H1 (cell line): Measurements from ENCODE around the gene NKAIN1. TPM values are rescaled to one million over a fixed set of nuclear protein-coding genes. Genes with fewer than 3 reads are reported as not detected.

Experiments used
- CTCF ChIA-PET: fragments of 300-600 bp; sonication (Branson Sonifier 250); formaldehyde crosslinking; loops from one replicate; lab custom pipeline; 2021; ENCODE audit not compliant: partially characterized antibody; lab: Charles Lee
- POLR2A ChIA-PET: fragments of 300-600 bp; sonication (Branson Sonifier 250); formaldehyde crosslinking; loops from one replicate; lab custom pipeline; 2021; ENCODE audit warnings: inconsistent platforms; ENCODE audit not compliant: partially characterized antibody; lab: Charles Lee
- DNase-seq, 2 experiments: peaks; one replicate each; pipeline versions ENCODE4 v3.0.0 to v3.0.0-alpha.2; 2010 to 2022; ENCODE audit warnings: low spot score in 2 of 2, low read depth in 1 of 2, mixed read lengths in 1 of 2
- FAIRE-seq: peaks from 2 replicates; lab custom pipeline; 2011; peaks lifted over from hg19 to GRCh38; lab: Jason Lieb, UNC
- H2AFZ ChIP-seq: 2 replicates; pipeline ENCODE4 v1.8.1; 2012; ENCODE audit warnings: low read length, inconsistent platforms
- H2AK5ac ChIP-seq: 2 replicates; pipeline ENCODE4 v1.6.1; 2013; ENCODE audit warnings: low read depth, low read length
- H2BK120ac ChIP-seq: replicated peaks from 2 replicates; pipeline ENCODE3; 2013; ENCODE audit warnings: low read depth, low read length, inconsistent platforms
- H2BK12ac ChIP-seq: 2 replicates; pipeline ENCODE4 v1.6.1; 2013; ENCODE audit warnings: low read depth, low read length
- H2BK15ac ChIP-seq: 2 replicates; pipeline ENCODE4 v1.6.1; 2013; ENCODE audit warnings: low read length
- H2BK20ac ChIP-seq: 2 replicates; pipeline ENCODE4 v1.6.1; 2013; ENCODE audit warnings: low read length
- H2BK5ac ChIP-seq: 2 replicates; pipeline ENCODE4 v1.6.1; 2013; ENCODE audit warnings: low read depth, low read length
- H3K14ac ChIP-seq: 2 replicates; pipeline ENCODE4 v1.6.1; 2013; ENCODE audit warnings: inconsistent platforms; ENCODE audit not compliant: insufficient read length
- H3K18ac ChIP-seq: 2 replicates; pipeline ENCODE4 v1.6.1; 2013; ENCODE audit warnings: low read length; ENCODE audit errors: extremely low read depth
- H3K23ac ChIP-seq: 2 replicates; pipeline ENCODE4 v1.6.1; 2013; ENCODE audit warnings: inconsistent platforms; ENCODE audit not compliant: insufficient read length
- H3K23me2 ChIP-seq: 2 replicates; pipeline ENCODE4 v1.6.1; 2013; ENCODE audit warnings: low read depth, low read length
- H3K27ac ChIP-seq: 2 replicates; pipeline ENCODE4 v1.6.1; 2011; ENCODE audit warnings: low read depth, low read length, inconsistent platforms
- H3K27me3 ChIP-seq, 4 experiments: replicated peaks in 1 of 4; 1 replicate in 1 of 4; 2 replicates in 3 of 4; pipeline versions ENCODE4 v1.6.1 to v1.8.1; 2011 to 2013; ENCODE audit warnings: low read length in 3 of 4, mild to moderate bottlenecking in 3 of 4, inconsistent platforms in 2 of 4, mixed read lengths in 2 of 4, moderate library complexity in 1 of 4; ENCODE audit not compliant: control insufficient read depth in 3 of 4, insufficient read depth in 3 of 4; ENCODE audit errors: extremely low read depth in 1 of 4
- H3K36me3 ChIP-seq, 4 experiments: 2 replicates each; pipeline versions ENCODE4 v1.6.1 to v1.8.1; 2011 to 2013; ENCODE audit warnings: mild to moderate bottlenecking in 4 of 4, low read length in 3 of 4, moderate library complexity in 2 of 4, control low read depth in 1 of 4, inconsistent platforms in 1 of 4; ENCODE audit not compliant: insufficient read depth in 4 of 4, control insufficient read depth in 2 of 4
- H3K4ac ChIP-seq: replicated peaks from 2 replicates; pipeline ENCODE3; 2013; ENCODE audit warnings: low read length, low read depth, mixed read lengths, inconsistent platforms; ENCODE audit not compliant: insufficient read length
- H3K4me1 ChIP-seq, 4 experiments: replicated peaks in 1 of 4; 1 replicate in 1 of 4; 2 replicates in 3 of 4; pipeline versions ENCODE4 v1.6.1 to v1.8.1; 2011 to 2013; ENCODE audit warnings: low read length in 3 of 4, inconsistent platforms in 2 of 4, mixed read lengths in 1 of 4; ENCODE audit not compliant: insufficient read depth in 4 of 4, control insufficient read depth in 3 of 4
- H3K4me2 ChIP-seq, 2 experiments: 2 replicates each; pipeline versions ENCODE4 v1.6.1 to v1.8.1; 2011 to 2013; ENCODE audit warnings: low read depth in 2 of 2, low read length in 2 of 2, control low read depth in 1 of 2, inconsistent platforms in 1 of 2, mild to moderate bottlenecking in 1 of 2; ENCODE audit not compliant: insufficient read depth in 1 of 2
- H3K4me3 ChIP-seq, 4 experiments: fragments of 200-600, 300-600 bp in 1 of 4; sonication (generic), shearing (Covaris generic), sonication (Bioruptor Twin) in 1 of 4; 2 replicates each; pipeline versions ENCODE4 v1.5.1 to v1.8.1; 2011 to 2016; ENCODE audit warnings: low read length in 4 of 4, low read depth in 3 of 4, control low read depth in 2 of 4, inconsistent platforms in 2 of 4, mild to moderate bottlenecking in 2 of 4, mixed read lengths in 1 of 4, moderate library complexity in 1 of 4; ENCODE audit not compliant: insufficient read depth in 2 of 4; ENCODE audit errors: extremely low read depth in 1 of 4
- H3K56ac ChIP-seq: replicated peaks from 2 replicates; pipeline ENCODE3; 2013; ENCODE audit warnings: low read depth, mild to moderate bottlenecking, mixed read lengths, low read length, inconsistent platforms; ENCODE audit not compliant: insufficient read length
- H3K79me1 ChIP-seq: 2 replicates; pipeline ENCODE4 v1.6.1; 2013; ENCODE audit warnings: low read depth, low read length, control low read depth
- H3K79me2 ChIP-seq, 2 experiments: 2 replicates each; pipeline versions ENCODE4 v1.6.1 to v1.8.1; 2012 to 2013; ENCODE audit warnings: low read length in 2 of 2, mild to moderate bottlenecking in 2 of 2, inconsistent platforms in 1 of 2; ENCODE audit not compliant: insufficient read depth in 2 of 2, control insufficient read depth in 1 of 2
- H3K9ac ChIP-seq, 4 experiments: replicated peaks in 1 of 4; 1 replicate in 1 of 4; 2 replicates in 3 of 4; pipeline versions ENCODE4 v1.6.1 to v1.8.1; 2011 to 2013; ENCODE audit warnings: low read depth in 3 of 4, low read length in 3 of 4, control low read depth in 2 of 4, mild to moderate bottlenecking in 2 of 4, moderate library complexity in 2 of 4, inconsistent platforms in 1 of 4; ENCODE audit errors: extremely low read depth in 1 of 4
- H3K9me3 ChIP-seq, 2 experiments: 2 replicates each; pipeline versions ENCODE4 v1.6.1 to v1.8.1; 2012 to 2013; ENCODE audit warnings: mild to moderate bottlenecking in 2 of 2, moderate library complexity in 2 of 2, control low read depth in 1 of 2, inconsistent platforms in 1 of 2, low read depth in 1 of 2, low read length in 1 of 2, mixed read lengths in 1 of 2; ENCODE audit not compliant: insufficient read depth in 2 of 2
- H4K20me1 ChIP-seq, 2 experiments: replicated peaks in 1 of 2; 2 replicates each; pipeline versions ENCODE3 to v1.8.1; 2011 to 2013; ENCODE audit warnings: inconsistent platforms in 2 of 2, low read length in 2 of 2, mild to moderate bottlenecking in 1 of 2; ENCODE audit not compliant: insufficient read depth in 2 of 2, control insufficient read depth in 1 of 2
- H4K5ac ChIP-seq: 2 replicates; pipeline ENCODE4 v1.6.1; 2013; ENCODE audit warnings: low read length, low read depth, mixed read lengths, inconsistent platforms; ENCODE audit not compliant: insufficient read length
- H4K8ac ChIP-seq: 2 replicates; pipeline ENCODE4 v1.8.0; 2013; ENCODE audit warnings: mild to moderate bottlenecking, moderate library complexity, low read length, inconsistent platforms; ENCODE audit not compliant: insufficient read depth; ENCODE audit errors: extremely low read depth
- H4K91ac ChIP-seq: replicated peaks from 2 replicates; pipeline ENCODE3; 2013; ENCODE audit warnings: low read length, mixed read lengths, inconsistent platforms; ENCODE audit not compliant: insufficient read length
- BACH1 ChIP-seq: IDR thresholded peaks from 2 replicates; pipeline ENCODE4 v1.6.1; 2012; ENCODE audit warnings: low read length, improper control_type of control experiment
- CHD2 ChIP-seq: IDR thresholded peaks from 2 replicates; pipeline ENCODE4 v1.6.1; 2012; ENCODE audit warnings: low read length, improper control_type of control experiment
- FOSL1 ChIP-seq: IDR thresholded peaks from 2 replicates; pipeline ENCODE4 v1.6.1; 2011; ENCODE audit warnings: mild to moderate bottlenecking, low read depth, low read length, moderate library complexity; ENCODE audit not compliant: insufficient read depth
- WGBS, 2 experiments: shearing (Covaris generic) in 1 of 2; methylation state at CpG; one replicate each; pipeline versions ENCODE4 v1.1.6 to v1.1.7; 2013 to 2015; ENCODE audit warnings: low lambda C conversion rate in 2 of 2, mixed read lengths in 2 of 2, inconsistent platforms in 1 of 2, low coverage in 1 of 2, missing lambda C conversion rate in 1 of 2; ENCODE audit not compliant: insufficient replicate concordance in 2 of 2, insufficient coverage in 1 of 2, insufficient read length in 1 of 2; ENCODE audit errors: extremely low coverage in 1 of 2, missing lambda C conversion rate in 1 of 2; 5-methylcytosine and 5-hydroxymethylcytosine counted together
- polyA plus RNA-seq, 7 experiments: library from polyadenylated mRNA; depleted of rRNA in 3 of 7; stranded (reverse) in 5 of 7; unstranded in 2 of 7; fragments of >200 nt in 5 of 7; fragments of 200-250 nt in 2 of 7; gene quantifications; 1 replicate in 5 of 7; 2 replicates in 1 of 7; 4 replicates in 1 of 7; pipeline versions ENCODE4 v1.2.1 to v1.2.3, GENCODE V29; 2011 to 2013; ENCODE audit warnings: missing spikeins in 2 of 7, mixed read lengths in 2 of 7
- total RNA-seq: library from RNA; stranded (reverse); fragmentation: NEBNext Ultra II Directional; extraction: Animal tissue kit (Norgen Biotek cat#: 25700); gene quantifications from 2 replicates; pipeline ENCODE4 v1.2.1, GENCODE V29; 2021

Gene NKAIN1
- total and polyA plus RNA-seq, 2 of the 8 experiments (the other 6 are each of a cell fraction or from before 2014, with no cell fraction given): 59.3 to 66.9 TPM

GRCh38 chr1:31273619-31274018 lies 33.9 kb upstream of the NKAIN1 start:
- H3K23me2 ChIP-seq: no peaks in the 10 kb centered on the region
- no peak overlapping the region for H2BK15ac ChIP-seq
- H4K91ac ChIP-seq: no peak overlapping the region
- no peak overlapping the region for H3K4me2 ChIP-seq
- no peak overlapping the region for H2AFZ ChIP-seq
- WGBS, 2 experiments: 97% methylated on average over 2 of the region's 2 CpGs; no CpG with 5 or more reads in 1 of the 2 experiments
- H3K27me3 ChIP-seq: no peaks in the 10 kb centered on the region
- H3K9ac ChIP-seq: no peak overlapping the region
- H3K4me3 ChIP-seq: no peak overlapping the region
- peaks cover 2% of the 10 kb centered on the region; the same call in 1 of the 2 replicates for H3K79me1 ChIP-seq
- TF ChIP-seq CHD2: no peak
- no peak for TF ChIP-seq FOSL1
- no peak for TF ChIP-seq BACH1
- no peak overlapping the region for H3K27ac ChIP-seq
- peaks cover 0 to 2% of the 10 kb centered on the region in 2 experiments for H4K20me1 ChIP-seq
- no peak overlapping the region for H4K8ac ChIP-seq
- no peaks in the 10 kb centered on the region for H3K9me3 ChIP-seq
- ChIA-PET POLR2A (interaction anchor here (0.6 to 4.4 kb wide), 6 partner anchors 9 to 44 kb away, joined by 3 to 18 read pairs (median 6); partner anchors contain the start of genes SNRNP40 and ZCCHC17), CTCF (interaction anchor here (0.6 to 2.7 kb wide), 6 partner anchors 9 to 789 kb away, joined by 3 to 18 read pairs (median 4); no protein-coding TSS in a partner anchor)
- FAIRE-seq: no peak
- H3K18ac ChIP-seq: no peak overlapping the region
- no peak overlapping the region for H4K5ac ChIP-seq
- DNase-seq: no peak
- no peak overlapping the region for H2BK120ac ChIP-seq
- H3K14ac ChIP-seq: no peak overlapping the region
- H3K36me3 ChIP-seq: peaks cover 19 to 72% (median 51%) of the 10 kb centered on the region in 4 experiments
- no peaks in the 10 kb centered on the region for H3K4me1 ChIP-seq
- H3K23ac ChIP-seq: no peak overlapping the region
- H3K79me2 ChIP-seq: peaks cover 0 to 8% of the 10 kb centered on the region in 2 experiments; a peak in 1 of 4 replicates
- H3K56ac ChIP-seq: no peak overlapping the region
- H2BK20ac ChIP-seq: no peak overlapping the region
- H2BK12ac ChIP-seq: no peak overlapping the region
- no peak overlapping the region for H2AK5ac ChIP-seq
- H3K4ac ChIP-seq: no peak overlapping the region
- no peak overlapping the region for H2BK5ac ChIP-seq
